Testis (tissue), 3 donors: ENCODE data around the gene PXDC1. TPM values are rescaled to one million over a fixed set of nuclear protein-coding genes. Genes with fewer than 3 reads are reported as not detected.
A peak's percentile ranks its signal among the peaks of the same experiment; 100 is the strongest.
"Not testable (repeated sequence)": the region's sequence is repeated elsewhere in the genome, so short reads cannot be mapped to it uniquely, and the experiment has no call there.

Experiments used
- DNase-seq: peaks from one replicate; pipeline ENCODE4 v3.0.0-alpha.2; 2019
- H3K27ac ChIP-seq, 2 donors: fragments of 200-600 bp; sonication (generic); one replicate each; pipeline ENCODE4 v1.5.1; 2019
- H3K27me3 ChIP-seq: fragments of 200-600 bp; sonication (generic); one replicate; pipeline ENCODE4 v1.5.1; 2019
- H3K36me3 ChIP-seq: fragments of 200-600 bp; sonication (generic); one replicate; pipeline ENCODE4 v1.5.1; 2017; ENCODE audit warnings: low read depth; ENCODE audit errors: missing control alignments
- H3K4me1 ChIP-seq: fragments of 200-600 bp; sonication (generic); one replicate; pipeline ENCODE4 v1.5.1; 2019
- H3K4me3 ChIP-seq, 2 donors: fragments of 200-600 bp; sonication (generic); one replicate each; pipeline ENCODE4 v1.5.1; 2017 to 2019
- H3K9me3 ChIP-seq: fragments of 200-600 bp; sonication (generic); one replicate; pipeline ENCODE4 v1.5.1; 2017
- POLR2A ChIP-seq: fragments of 450-650 bp; IDR thresholded peaks from one replicate; pipeline ENCODE4 v1.6.1; 2017; ENCODE audit warnings: antibody characterized with exemption, mild to moderate bottlenecking, moderate library complexity
- WGBS, 2 donors: methylation state at CpG; one replicate each; pipeline ENCODE4 v1.1.5; 2018; 5-methylcytosine and 5-hydroxymethylcytosine counted together
- intact Hi-C: fragments of 100-400 bp; cut with DNase I; formaldehyde crosslinking; loops from one replicate; pipeline ENCODE4 v1.15.1; 2023; ENCODE audit warnings: low total_unique reads
- polyA plus RNA-seq: library from polyadenylated mRNA; stranded (reverse); fragments of 350-450 nt; fragmentation: Illumina TruSeq; extraction: RNeasy Lipid Tissue Mini Kit (QIAGEN cat#74804); gene quantifications from one replicate; pipeline ENCODE4 v1.2.3, GENCODE V29; 2014; ENCODE audit warnings: low read depth, low replicate concordance; ENCODE audit not compliant: insufficient read depth
- total RNA-seq, 2 donors: library from RNA; depleted of rRNA; stranded (reverse); fragments of >200 nt; gene quantifications; one replicate each; pipeline ENCODE4 v1.2.3, GENCODE V29; 2016
- TF ChIP-seq, protein P1 (sequence below), 3 experiments: fragments of 450-650 bp in 2 of 3; fragments of 200-600 bp in 1 of 3; sonication (generic) in 1 of 3; IDR thresholded peaks; one replicate each; pipeline ENCODE4 v1.5.1; 2016 to 2019; ENCODE audit warnings: antibody characterized with exemption in 3 of 3, mild to moderate bottlenecking in 2 of 3, moderate library complexity in 1 of 3

The PXDC1 gene
- total and polyA plus RNA-seq, 3 donors from 2014 or later = 14.3 to 38.2 (median 16.9) TPM

DNA sequence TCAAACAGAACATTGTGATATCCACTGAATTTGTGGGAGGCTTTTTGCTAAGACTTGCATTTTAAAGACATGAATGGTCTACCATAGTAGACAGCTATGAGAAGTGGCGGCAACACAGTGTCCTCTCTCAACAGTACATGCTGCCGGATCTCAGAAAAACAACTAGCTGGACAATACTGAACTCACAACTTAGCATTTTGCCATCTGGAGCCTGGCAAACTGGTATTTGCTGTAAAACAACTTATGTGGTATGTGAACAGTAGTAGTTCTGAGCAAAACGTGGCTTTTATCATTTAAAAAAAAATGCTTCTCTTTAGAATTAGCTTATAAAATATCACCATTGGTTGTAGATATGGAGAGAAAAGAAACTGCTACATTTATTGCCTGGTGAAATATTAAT, 3.3 kb upstream of the PXDC1 start:
- intact Hi-C loops = no loop called here
- DNase-seq = no peak
- Histone ChIP-seq H3K27ac (no peak overlapping the region), H3K4me3 (no peak overlapping the region), H3K9me3 (no peaks in the 10 kb centered on the region), H3K27me3 (no peaks in the 10 kb centered on the region), H3K36me3 (no peaks in the 10 kb centered on the region), H3K4me1 (peaks cover 1% of the 10 kb centered on the region)
- 61 to 81% methylated on average over 3 of the region's 3 CpGs for WGBS, 2 donors
- no peak for TF ChIP-seq POLR2A
- TF ChIP-seq, protein P1, sequence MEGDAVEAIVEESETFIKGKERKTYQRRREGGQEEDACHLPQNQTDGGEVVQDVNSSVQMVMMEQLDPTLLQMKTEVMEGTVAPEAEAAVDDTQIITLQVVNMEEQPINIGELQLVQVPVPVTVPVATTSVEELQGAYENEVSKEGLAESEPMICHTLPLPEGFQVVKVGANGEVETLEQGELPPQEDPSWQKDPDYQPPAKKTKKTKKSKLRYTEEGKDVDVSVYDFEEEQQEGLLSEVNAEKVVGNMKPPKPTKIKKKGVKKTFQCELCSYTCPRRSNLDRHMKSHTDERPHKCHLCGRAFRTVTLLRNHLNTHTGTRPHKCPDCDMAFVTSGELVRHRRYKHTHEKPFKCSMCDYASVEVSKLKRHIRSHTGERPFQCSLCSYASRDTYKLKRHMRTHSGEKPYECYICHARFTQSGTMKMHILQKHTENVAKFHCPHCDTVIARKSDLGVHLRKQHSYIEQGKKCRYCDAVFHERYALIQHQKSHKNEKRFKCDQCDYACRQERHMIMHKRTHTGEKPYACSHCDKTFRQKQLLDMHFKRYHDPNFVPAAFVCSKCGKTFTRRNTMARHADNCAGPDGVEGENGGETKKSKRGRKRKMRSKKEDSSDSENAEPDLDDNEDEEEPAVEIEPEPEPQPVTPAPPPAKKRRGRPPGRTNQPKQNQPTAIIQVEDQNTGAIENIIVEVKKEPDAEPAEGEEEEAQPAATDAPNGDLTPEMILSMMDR (IDR thresholded peaks at IDR 0.05) = no peak

DNA sequence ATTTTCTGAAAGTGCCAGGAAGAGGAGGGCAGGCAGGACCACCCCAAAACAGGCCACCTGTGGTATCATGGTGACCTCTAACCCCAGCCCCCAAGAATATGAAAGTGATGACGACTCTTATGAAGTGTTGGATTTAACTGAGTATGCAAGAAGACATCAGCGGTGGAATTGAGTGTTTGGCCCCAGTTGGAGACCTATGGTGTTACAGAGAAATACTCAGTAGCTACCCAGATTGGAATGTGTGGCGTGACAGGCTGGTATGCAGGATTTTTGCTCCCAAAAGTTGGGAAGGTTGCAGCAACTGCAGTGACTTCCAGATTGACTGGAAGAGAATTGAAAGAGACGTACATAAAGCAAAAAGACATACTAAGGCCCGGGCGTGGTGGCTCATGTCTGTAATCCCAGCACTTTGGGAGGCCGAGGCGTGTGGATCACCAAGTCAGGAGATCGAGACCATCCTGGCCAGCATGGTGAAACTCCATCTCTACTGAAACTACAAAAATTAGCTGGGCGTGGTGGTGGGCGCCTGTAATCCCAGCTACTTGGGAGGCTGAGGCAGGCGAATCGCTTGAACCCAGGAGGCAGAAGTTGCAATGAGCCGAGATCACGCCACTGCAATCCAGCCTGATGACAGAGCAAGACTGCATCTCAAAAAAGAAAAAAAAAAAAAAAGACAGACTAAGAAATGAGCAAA, 2.7 kb upstream of the PXDC1 start:
- intact Hi-C loops, H3K9me3 ChIP-seq, H3K4me3 ChIP-seq, H3K4me1 ChIP-seq, H3K27ac ChIP-seq, H3K27me3 ChIP-seq, DNase-seq, H3K36me3 ChIP-seq: not testable (repeated sequence)
- WGBS, 2 donors = 96 to 97% methylated on average over 15 of the region's 15 CpGs

DNA sequence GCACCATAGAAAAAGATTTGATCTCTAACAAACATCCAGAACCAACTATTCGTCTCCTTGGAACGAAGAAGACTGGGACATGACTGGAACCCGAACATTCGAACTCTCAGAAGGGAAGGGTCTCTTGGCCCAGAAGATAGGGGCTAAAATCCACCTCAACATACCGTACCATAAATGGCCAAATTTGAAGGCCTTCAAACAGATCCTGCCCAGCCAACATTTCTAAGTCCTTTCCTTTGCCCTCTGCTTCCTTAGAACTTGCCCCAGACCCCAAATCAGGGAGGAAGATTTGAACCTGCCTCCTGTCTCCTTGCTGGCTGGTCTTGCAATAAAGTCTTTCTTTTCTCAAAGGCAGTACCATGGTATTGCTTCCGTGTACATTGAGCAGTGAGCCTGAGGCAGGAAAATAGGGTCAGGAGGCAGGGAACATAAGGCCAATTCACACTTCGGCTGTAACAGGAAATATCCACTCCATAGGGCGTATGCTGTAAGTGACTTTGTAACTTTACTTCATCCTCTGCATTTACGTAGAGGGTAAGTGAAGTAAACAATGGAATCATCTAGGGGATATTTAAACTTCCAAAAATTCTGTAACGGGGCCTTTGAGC, 1.8 kb upstream of the PXDC1 start:
- H3K4me3 ChIP-seq = no peak overlapping the region
- 58 to 73% methylated on average over 10 of the region's 10 CpGs for WGBS, 2 donors
- no peaks in the 10 kb centered on the region for H3K9me3 ChIP-seq
- no peaks in the 10 kb centered on the region for H3K27me3 ChIP-seq
- H3K36me3 ChIP-seq = no peaks in the 10 kb centered on the region
- TF ChIP-seq, protein P1 (IDR thresholded peaks at IDR 0.05) = no peak
- TF ChIP-seq POLR2A = no peak
- DNase-seq = no peak
- H3K27ac ChIP-seq = peak overlapping the region; percentile 31 to 50
- intact Hi-C loops = no loop called here
- peaks cover 13% of the 10 kb centered on the region for H3K4me1 ChIP-seq

DNA sequence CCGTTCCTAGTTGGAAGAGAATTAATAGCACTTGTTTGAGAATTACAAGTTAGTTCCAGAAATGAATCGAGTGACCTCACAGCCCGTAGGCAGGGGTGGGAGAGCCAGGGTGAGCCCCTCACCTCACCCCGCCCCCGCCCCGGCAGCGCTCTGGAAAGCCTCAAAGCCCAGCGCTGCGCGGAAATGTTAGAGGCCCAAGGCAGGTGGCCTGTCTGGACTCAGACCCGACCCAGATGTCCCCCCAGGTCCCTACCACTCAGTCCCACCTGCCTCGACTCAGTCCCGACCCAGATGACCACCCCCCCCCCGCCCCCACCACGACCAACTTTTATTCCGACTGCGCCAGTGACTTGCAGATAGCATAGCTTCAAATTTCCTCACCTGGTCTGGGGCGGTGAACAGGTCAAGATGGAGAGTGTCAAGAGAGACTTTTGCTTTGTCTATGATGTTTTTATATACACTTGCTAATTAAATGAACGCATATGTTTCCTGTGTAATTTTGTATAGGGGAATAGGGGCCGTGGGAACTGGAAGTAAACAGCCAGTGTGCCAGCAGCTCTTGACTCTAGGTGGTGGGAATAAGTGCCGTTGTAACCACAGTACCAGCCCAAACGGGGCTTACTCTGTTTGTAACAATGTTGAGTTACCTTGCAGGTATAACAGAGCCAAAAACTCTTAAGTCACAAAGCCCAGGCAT, 1.2 kb upstream of the PXDC1 start:
- no peak for DNase-seq
- Histone ChIP-seq H3K27ac (peak overlapping the region; percentile 96 to 99), H3K9me3 (no peaks in the 10 kb centered on the region), H3K27me3 (no peaks in the 10 kb centered on the region), H3K4me1 (peaks cover 14% of the 10 kb centered on the region), H3K36me3 (no peaks in the 10 kb centered on the region), H3K4me3 (peak overlapping the region; percentile 74 to 85)
- intact Hi-C loops = no loop called here
- TF ChIP-seq POLR2A = no peak
- TF ChIP-seq, protein P1 (IDR thresholded peaks at IDR 0.05) = no peak
- WGBS, 2 donors = 31 to 36% methylated on average over 17 to 22 of the region's 22 CpGs

GRCh38 chr6:3751730-3752530, 417 bp upstream of the PXDC1 start:
- H3K4me3 ChIP-seq = peak overlapping the region; percentile 74 to 85
- 0% methylated on average over 17 to 71 of the region's 104 CpGs for WGBS, 2 donors
- H3K36me3 ChIP-seq = no peaks in the 10 kb centered on the region
- H3K27me3 ChIP-seq = no peaks in the 10 kb centered on the region
- TF ChIP-seq, protein P1 (IDR thresholded peaks at IDR 0.05) = peak; percentile 19 to 55 (median 29)
- no peak for TF ChIP-seq POLR2A
- H3K9me3 ChIP-seq = no peaks in the 10 kb centered on the region
- intact Hi-C loops = no loop called here
- DNase-seq = peak; percentile 85
- peaks cover 14% of the 10 kb centered on the region for H3K4me1 ChIP-seq
- peak overlapping the region; percentile 96 to 99 for H3K27ac ChIP-seq
